ENCODE results near the gene SPG7.
A peak's percentile ranks its signal among the peaks of the same experiment; 100 is the strongest.
"Not testable (repeated sequence)": the region's sequence is repeated elsewhere in the genome, so short reads cannot be mapped to it uniquely, and the experiment has no call there.

SPG7 gene

DNA sequence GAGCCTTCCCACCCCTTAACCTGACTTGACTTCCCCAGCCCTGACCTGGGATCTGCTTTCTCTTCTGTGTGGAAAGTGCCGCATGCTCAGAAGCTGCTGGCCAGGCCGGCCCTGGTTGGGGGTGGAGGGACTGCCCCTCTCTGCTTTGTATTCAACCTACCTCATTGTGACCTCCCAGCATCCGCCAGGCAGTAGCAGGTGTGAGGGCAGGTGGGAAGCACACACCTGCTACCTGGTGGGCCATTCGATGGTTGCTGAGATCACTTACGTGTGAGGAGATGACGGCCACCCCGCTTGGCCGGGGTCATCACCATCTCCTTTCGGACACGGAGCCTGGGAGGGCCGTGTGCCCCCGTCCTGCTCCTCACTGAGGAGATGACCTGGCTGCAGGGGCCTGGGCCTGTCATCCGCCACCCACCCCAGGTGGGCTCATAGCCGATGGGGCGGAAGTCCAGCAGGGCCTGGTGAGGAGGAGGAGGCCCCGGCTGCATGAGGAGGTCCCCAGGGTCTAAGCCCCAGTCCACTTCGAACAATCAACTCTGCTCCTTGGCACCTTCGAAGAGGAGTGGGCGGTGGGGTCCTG, 74.5 kb downstream of the SPG7 start:
- no peak for DNase-seq

DNA sequence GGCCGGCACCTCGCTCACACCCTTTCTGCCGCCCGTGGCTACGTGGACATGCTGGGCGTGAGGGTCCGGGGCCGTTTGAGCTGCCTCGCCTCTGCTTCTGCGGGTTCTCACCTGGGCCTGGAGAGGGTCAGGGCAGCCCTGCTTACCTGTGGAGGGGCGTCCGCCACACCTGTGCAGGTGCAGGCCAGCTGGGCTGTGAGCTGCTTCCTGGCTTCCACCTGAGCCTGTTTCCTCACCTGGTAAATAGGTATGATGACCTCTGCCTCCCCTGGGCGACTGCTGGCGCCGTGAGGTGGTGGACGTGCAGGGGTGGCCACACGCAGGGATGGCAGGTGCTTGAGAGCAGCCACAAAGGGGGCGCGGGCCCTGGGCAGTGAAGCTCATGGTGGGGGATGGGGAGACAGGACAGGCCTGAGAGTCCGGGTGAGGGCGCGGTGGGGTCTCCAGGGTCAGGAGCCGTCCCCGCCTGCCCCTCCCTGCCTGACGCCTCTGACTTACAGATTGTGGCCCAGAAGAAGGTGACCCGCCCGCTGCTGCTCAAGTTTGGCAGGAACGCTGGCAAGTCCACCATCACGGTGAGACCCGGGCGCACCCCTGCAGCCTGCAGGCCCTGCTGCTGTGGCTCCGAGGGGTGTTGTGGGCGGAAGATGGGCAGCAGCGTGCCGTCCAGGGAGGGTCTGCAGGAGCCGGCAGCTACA, 75.1 kb downstream of the SPG7 start:
- DNase-seq, result no peak

DNA sequence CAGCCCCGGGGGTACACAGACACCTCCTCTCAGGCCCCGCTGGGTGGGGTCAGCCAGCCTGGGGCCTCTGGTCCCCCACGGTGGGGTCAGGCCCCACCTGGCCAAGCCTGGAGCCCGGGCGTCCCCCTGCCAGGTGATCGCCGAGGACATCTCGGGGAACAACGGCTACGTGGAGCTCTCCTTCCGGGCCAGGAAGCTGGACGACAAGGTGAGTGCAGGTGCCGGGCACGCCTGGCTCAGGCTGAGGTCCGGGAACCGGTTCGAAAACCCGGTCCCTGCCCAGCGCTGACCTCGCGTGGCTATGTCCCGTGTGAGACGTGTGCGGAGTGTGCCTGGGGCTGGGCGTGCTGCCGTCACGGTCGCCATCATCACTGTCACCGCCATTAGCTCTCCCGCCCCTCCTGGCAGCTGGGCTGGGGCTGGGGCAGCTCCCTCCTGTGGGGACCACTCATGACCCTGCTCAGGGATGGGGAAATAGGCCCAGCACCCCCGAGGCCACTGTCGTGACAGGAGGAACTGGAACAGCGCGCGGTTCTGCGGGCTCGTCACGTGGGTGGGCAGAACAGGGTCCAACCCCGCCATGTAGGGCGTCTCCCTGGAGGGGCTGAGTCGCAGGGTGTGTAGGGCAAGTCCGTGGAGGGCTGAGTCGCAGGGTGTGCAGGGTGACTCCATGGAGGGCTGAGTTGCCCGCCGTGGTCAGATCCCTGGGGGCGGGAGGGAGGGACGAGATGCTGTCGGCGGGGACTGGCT, 75.9 kb downstream of the SPG7 start:
- no peak for DNase-seq

DNA sequence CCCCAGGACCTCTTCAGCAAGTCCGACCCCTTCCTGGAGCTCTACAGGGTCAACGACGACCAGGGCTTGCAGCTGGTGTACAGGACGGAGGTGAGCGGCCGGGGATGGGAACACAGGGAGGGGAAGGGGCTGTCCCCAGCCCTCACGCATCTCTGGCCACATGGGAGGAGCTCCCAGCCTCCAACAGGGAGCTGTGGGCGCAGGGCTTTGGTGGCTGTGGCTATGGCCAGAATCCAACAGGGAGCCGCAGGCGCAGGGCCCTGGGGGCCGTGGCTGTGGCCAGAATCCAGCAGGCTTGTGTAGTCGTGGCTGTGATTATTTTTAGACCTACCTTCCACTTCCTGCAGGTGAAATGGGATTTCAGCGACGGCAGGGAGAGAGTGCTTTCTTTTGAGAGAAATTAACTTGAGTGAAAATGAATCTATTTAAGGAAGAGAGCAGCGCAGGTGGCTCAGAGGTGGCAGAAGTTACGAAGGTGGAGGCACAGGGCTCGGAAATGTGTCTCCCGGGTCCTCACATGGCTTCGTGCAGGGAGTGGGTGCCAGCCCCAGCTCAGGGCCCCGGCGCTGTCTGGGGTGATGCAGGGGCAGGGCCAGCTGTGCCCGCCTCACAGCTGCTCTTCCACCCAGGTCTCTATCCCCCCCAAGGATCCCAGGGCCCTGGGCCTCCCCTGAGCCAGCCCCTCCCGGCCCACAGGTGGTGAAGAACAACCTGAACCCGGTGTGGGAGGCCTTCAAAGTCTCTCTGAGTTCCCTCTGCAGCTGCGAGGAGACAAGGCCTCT, 76.8 kb downstream of the SPG7 start:
- no peak for DNase-seq

DNA sequence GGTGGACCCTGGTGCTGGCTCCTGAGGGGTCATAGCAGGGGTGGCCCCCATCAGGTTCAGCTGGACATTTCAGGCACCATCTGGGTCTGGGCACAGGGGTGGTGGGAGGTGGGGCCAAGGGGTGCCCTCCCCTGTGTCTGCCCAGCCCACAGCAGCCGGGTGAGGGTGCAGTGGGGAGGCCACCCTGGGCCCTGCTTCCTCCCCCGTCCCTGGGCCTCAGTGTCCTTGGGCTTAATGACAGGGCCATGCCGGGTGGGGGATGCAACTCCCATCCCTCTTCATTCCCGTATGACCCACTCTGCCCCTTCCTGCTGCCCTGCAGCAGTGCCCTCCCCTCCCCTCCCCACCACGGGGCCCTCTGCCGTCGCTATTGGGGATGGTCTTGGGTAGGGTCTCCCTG, 78.0 kb downstream of the SPG7 start:
- no peak for DNase-seq

DNA sequence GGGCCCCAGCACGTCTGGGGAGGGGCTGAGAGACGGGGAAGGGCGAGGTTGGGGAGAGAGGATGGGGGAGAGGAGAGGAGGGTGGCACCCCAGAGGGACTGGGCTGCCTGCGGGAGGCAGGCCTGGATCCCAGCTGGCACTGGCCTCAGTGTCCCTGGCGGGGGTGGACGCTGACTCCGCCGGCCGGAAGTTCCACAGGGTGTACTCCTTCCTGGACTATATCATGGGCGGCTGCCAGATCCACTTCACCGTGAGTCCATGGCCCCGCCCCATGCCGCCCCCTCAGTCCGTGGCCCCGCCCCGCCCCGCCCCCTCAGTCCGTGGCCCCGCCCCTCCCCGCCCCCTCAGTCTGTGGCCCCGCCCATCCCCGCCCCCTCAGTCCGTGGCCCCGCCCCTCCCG, 78.7 kb downstream of the SPG7 start:
- DNase-seq, result no peak

DNA sequence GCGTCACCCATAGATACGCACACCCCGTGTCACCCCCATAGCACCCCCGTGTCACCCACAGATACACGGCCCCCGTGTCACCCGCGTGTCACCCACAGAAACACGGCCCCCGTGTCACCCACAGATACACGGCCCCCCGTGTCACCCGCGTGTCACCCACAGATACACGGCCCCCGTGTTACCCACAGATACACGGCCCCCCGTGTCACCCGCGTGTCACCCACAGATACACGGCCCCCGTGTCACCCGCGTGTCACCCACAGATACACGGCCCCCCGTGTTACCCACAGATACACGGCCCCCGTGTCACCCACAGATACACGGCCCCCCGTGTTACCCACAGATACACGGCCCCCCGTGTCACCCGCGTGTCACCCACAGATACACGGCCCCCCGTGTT, 79.5 kb downstream of the SPG7 start:
- not testable (repeated sequence) for DNase-seq

DNA sequence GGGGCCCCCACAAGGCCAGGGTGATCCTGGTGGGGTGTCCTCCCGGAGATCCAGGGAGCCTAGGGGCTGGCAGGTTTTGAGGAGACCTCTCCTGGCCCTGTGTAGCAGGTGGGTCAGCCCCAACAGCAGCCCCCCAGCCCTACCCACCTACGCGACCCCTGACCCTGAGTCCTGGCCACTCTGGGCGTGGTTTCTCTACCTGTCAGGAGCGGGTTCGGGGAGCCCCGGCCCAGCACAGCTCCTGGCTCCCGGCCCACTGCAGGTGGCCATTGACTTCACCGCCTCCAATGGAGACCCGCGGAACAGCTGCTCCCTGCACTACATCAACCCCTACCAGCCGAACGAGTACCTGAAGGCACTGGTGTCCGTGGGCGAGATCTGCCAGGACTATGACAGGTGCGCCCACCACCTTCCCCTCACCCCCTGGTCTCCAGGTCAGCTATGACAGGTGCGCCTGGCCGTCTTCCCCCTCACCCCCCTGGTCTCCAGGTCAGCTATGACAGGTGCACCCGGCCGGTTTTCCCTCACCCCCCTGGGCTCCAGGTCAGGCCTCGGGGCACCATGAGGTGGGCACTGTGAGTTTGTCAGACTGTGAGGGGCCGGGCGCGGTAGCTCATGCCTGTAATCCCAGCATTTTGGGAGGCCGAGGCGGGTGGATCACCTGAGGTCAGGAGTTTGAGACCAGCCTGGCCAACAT, 80.4 kb downstream of the SPG7 start:
- DNase-seq, result no peak

DNA sequence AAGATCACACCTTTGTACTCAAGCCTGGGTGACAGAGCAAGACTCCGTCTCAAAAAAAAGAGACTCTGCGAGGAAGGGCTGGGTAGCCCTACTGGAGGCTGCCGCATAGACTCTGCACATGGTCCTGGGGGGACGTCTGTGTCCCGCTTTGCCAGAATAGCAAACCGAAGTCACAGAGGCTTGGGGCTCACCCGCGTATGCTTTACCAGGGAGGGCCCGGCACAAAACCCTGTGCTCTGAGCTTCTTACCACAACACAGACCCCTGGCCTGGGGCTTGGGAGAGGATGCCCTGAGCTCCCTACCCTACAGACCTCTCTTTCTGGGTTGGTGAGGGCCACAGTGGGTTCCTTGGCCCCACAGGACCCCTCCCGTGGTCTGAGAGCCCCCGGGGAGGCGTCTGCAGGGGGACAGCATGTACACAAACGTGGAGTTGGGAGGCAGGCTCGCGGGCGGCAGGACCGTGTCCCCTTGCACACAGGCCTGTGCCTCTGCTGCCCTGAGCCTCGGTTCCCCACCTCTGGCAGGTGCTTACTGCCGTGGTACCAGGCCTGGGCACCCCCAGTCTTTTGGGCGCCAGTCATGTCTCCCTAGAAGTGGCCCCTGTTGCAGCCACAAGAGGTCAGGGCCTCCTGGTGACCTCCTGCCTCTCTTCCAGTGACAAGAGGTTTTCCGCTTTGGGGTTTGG, 81.2 kb downstream of the SPG7 start:
- no peak for DNase-seq

DNA sequence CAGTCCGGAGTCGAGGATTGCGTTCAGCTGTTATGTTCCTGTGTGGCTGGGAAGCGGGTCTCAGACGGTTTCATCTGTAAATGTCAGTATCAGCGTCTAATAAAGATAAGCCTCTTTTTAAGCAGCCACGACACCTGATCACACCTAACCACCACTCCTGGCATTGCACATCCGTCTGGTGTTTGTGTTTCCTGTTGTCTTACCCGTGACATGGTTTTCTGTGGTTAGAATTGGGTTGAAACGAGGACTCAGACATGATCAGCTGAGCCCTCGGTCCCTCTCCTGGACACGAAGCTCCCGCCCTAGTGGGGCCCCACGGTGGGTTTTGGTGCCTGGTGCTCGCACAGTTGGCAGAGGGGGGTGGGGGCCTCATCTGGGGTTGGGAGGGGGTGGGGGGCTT, 85.6 kb downstream of the SPG7 start:
- DNase-seq, result no peak

DNA sequence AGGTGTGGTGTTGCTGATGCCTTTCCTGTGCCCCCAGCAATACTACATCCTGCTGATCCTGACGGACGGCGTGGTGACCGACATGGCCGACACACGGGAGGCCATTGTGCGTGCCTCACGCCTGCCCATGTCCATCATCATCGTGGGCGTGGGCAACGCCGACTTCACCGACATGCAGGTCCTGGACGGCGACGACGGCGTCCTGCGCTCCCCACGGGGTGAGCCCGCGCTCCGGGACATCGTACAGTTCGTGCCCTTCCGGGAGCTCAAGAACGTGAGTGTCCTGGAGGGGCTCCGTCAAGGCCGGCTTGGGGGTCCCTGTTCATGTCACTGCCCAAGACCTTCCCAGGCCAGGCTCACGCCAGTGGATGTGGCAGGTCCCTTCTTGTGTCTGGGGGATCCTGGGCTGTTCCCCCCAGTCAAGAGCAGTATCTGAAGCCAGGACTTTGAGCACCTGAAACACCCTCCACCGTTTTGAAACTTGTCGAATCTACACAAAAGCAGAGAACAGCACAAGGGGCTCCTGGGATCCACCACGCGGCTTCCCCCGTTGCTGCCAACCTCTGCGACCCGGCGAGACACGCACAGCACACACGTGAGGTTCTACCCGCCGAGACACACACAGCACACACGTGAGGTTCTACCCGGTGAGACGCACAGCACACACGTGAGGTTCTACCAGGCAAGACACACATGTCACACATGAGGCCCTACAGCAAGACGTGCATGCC, 87.3 kb downstream of the SPG7 start:
- no peak for DNase-seq

DNA sequence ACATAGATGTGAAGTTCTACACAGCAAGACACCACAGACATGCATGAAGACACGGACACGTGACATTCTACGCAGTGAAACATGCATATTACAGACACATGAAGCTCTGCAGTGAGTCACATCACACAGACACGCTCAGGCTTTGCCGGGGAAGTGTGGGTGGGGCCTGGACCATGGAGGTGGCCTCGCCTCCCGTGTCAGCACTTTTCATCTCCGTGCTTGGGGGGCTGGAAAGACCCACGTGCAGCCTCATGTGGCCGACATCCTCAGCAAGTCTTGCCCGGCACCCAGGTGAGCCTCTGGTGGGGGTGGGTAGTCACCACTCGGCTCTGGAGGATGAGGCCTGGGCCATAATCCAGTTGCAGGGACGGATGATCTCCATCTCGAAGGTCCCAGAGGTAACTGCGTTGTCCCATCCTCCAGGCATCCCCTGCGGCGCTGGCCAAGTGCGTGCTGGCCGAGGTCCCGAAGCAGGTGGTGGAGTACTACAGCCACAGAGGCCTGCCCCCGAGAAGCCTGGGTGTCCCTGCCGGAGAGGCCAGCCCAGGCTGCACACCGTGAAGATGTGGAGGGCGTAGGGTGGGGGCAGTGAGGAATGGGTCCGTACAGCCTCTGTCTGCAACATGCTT, 88.0 kb downstream of the SPG7 start:
- no peak for DNase-seq

DNA sequence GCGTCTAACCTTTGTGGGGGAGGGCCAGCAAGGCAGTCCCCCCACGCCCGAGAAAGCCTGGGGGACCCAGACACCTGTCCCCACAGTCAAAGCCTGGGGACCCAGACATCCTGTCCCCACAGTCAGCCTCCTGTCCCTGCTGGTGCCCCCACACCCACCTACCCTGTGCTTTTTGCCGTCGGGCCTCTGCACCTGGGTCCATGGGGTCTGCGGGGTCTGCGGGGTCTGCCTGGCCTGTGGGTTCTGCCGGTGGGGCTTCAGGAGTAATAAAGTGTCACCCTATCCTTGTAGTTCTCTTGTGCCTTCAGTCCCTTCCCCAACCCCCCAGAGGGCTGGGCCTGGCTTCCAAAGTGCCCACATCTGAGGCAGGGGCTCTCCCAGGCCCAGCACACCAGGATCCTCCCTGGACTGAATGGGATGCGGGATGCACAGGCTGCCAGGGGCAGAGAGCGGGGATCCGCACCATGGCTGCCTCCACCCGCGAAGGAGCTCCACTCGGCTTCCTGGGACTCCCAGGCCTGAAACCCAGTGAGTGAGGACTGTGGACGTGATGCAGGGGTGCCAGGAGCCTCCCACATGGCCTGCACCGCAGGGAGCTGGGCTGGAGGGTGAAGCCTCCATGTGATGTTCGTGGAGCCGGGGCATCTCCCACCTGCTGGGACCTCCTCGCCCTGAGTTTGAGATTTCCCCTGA, 88.9 kb downstream of the SPG7 start:
- DNase-seq, result no peak

DNA sequence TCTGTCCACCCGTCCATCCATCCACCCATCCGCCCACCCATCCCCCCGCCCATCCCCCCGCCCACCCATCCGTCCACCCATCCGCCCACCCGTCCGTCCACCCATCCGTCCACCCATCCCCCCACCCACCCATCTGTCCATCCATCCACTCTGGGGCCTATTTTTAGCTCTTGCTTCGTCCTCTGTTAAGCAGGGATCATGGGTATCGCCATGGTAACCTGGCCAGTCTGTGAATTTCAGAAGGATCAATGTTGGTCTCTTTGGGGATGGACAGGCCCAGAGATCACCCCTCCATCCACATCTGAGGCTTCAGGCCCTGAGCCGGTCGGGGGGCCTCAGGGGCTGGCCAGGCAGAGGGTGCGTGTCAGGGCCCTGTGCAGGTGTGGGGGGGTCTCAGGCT, 90.0 kb downstream of the SPG7 start:
- DNase-seq, result no peak

DNA sequence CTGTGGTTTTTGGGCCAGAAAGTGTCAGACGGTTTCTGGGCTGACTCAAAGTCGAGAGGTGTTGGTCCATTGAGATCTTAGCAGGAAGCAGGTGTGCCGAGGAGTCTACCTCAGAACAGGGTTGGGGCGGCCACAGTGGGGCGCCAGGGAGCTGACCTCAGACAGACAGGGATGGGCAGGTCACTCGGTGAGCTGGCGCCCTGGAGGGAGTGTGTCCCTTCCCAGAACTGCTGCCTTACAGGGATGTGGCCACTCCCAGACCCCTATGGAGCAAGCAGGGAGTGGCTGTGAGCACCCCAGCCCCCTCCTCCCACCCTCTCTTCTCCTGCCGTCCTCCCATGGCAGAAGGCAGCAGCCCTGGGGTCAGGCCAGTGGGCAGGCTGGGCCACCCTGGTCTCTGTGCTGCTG, 91.3 kb downstream of the SPG7 start:
- DNase-seq, result no peak

DNA sequence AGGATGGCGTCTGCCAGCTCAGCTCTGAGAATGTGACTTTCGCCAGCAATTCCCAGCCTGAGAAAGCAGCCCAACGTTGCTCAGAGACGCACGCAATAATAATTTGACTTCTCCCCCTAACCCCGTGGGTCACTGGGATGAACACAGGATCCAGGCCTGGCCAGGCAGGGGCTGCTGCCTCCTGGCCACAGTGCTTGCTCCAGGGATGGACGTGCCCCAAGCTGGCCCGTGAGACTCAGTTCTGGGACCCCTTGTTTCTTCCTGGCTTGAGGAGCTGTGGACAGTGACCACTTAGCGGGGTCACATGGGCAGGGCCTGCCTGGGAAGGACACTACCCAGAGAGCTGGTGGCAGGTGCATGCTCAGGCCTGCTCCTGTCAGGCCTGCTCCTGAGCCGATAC, 91.7 kb downstream of the SPG7 start:
- DNase-seq, result no peak

DNA sequence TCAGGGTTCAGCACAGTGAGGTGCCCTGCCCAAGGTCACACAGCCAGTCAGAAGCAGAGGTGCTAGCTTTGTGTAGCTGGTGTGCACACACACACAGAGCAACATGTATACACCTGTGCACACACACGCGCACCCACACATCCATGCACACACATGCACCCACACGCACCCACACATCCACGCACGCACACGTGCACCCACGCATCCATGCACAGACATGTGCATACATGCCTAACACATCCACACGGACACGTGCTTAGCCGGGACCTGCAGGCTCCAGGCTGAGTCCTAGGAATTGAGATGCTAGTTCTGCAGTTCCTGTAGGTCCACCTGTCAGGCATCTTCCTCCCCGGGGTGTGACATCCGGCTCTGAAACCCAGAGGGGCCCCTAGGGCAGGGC, 92.2 kb downstream of the SPG7 start:
- no peak for DNase-seq

DNA sequence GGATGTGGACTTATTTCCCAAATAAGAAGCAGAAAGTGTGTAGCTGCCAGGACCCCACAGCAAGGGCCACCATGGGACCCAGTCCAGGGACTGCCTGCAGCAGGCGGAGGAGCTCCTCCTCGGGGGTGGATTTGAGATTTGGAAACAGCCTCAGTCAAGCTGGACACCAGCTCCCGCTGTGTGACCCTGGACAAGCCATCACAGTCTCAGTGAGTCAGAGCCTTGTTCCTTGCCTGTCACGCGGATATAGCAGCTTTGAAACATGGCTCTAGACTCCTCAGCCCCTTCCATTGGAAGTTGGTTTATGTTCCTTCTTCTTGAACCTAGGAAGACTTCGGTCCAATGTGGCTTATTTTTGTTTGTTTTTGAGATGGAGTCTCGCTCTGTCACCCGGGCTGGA, 92.8 kb downstream of the SPG7 start:
- DNase-seq, result no peak

DNA sequence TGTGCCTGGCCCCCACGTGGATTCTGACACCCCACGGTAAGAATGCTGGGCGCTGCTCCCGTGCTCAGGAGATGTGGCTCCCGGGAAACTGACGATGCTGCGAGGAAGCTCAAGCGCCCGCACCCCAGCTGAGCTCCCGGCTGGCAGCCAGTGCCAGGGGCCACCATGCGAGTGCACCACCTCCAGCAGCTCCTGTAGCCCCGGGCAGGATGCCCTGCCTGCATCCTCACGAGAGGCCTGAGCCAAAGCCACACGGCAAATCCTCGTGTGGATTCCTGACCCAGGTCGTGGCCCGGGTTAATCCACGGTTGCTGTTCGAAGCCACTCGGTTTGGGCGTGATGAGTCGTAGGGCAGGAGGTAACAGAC, 93.7 kb downstream of the SPG7 start:
- DNase-seq, result no peak

DNA sequence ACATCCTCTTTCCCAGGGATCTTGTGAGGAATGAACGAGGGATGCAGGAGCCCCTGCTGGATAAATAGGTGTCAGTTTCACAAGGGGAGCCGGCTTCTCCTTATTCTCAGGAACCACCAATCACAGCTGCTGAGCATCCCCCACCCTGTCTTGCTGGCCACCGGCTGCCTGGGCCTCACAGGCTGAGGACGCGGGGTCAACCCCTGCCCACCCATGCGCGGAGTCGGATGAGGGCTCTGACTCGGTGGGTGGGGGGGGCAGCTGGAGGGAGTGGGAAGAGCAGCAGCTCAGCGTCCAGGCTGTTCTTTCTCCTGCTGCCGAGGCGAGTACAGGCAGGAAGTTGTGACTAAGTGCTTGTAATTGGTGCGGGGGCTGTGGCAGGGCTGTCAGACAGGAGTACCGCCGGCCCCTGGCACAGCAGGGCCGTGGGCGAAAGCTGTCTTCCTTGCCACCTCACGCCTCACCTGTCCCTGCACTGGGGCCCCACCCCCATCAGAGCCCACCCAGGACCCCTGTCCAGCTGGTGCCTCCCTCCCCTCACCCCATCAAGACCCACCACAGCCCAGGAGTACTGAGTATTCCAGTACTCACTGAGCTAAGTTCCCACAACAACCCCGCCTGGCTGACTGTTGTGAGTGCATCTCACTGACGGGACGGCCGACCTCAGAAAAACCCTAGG, 94.2 kb downstream of the SPG7 start:
- peak; percentile 57 for DNase-seq
